HepG2 (cell line): ENCODE data around the gene LMCD1. TPM values are rescaled to one million over a fixed set of nuclear protein-coding genes. Genes with fewer than 3 reads are reported as not detected.

Experiments
- AKAP8 ChIP-seq: sonication (generic); formaldehyde crosslinking; IDR thresholded peaks from 2 replicates; pipeline ENCODE4 v1.5.1; 2020; ENCODE audit warnings: mild to moderate bottlenecking, missing genetic modification reagents
- MAZ ChIP-seq, 2 experiments: sonication (generic) in 1 of 2; formaldehyde crosslinking in 1 of 2; IDR thresholded peaks; 2 replicates each; pipeline versions ENCODE4 v1.5.0 to v1.6.1; 2012 to 2020; ENCODE audit warnings: low read depth in 2 of 2, mild to moderate bottlenecking in 2 of 2, borderline replicate concordance in 1 of 2, improper control_type of control experiment in 1 of 2, low read length in 1 of 2, missing genetic modification reagents in 1 of 2, moderate library complexity in 1 of 2
- MED1 ChIP-seq: sonication (generic); formaldehyde crosslinking; IDR thresholded peaks from 2 replicates; pipeline ENCODE4 v1.4.0; 2020; ENCODE audit warnings: missing genetic modification reagents
- MYNN ChIP-seq: sonication (generic); formaldehyde crosslinking; IDR thresholded peaks from 2 replicates; pipeline ENCODE4 v1.4.0; 2020; ENCODE audit warnings: mild to moderate bottlenecking, low read depth, missing genetic modification reagents
- NCOA5 ChIP-seq: sonication (generic); formaldehyde crosslinking; IDR thresholded peaks from 2 replicates; pipeline ENCODE4 v1.4.0; 2020; ENCODE audit warnings: missing genetic modification reagents
- PHF21A ChIP-seq: sonication (generic); formaldehyde crosslinking; IDR thresholded peaks from 2 replicates; pipeline ENCODE4 v1.5.0; 2020; ENCODE audit warnings: mild to moderate bottlenecking, missing genetic modification reagents
- POLR2A ChIP-seq, 2 experiments: IDR thresholded peaks; 2 replicates each; pipeline ENCODE4 v1.6.1; 2011; ENCODE audit warnings: low read depth in 2 of 2, low read length in 2 of 2, mild to moderate bottlenecking in 1 of 2, moderate library complexity in 1 of 2; ENCODE audit not compliant: insufficient read depth in 1 of 2
- RAD21 ChIP-seq: fragments of 450-650 bp; formaldehyde crosslinking; IDR thresholded peaks from 2 replicates; pipeline ENCODE4 v1.5.0; 2020; ENCODE audit warnings: mild to moderate bottlenecking
- RAD51 ChIP-seq: fragments of 450-650 bp; IDR thresholded peaks from 2 replicates; pipeline ENCODE4 v1.6.1; 2016; ENCODE audit warnings: borderline replicate concordance
- RBAK ChIP-seq: sonication (generic); formaldehyde crosslinking; IDR thresholded peaks from 2 replicates; pipeline ENCODE4 v1.5.1; 2020; ENCODE audit warnings: mild to moderate bottlenecking, missing genetic modification reagents
- RELA ChIP-seq: sonication (generic); formaldehyde crosslinking; IDR thresholded peaks from 2 replicates; pipeline ENCODE4 v1.4.0; 2020; ENCODE audit warnings: missing genetic modification reagents
- TCF7 ChIP-seq: sonication (generic); IDR thresholded peaks from 2 replicates; pipeline ENCODE4 v1.6.1; 2016; ENCODE audit warnings: antibody characterized with exemption, low read depth
- TGIF2 ChIP-seq: IDR thresholded peaks from 2 replicates; pipeline ENCODE4 v1.6.1; 2016; ENCODE audit warnings: control low read depth, missing compliant biosample characterization
- ZKSCAN8 ChIP-seq: IDR thresholded peaks from 2 replicates; pipeline ENCODE4 v1.6.1; 2016; ENCODE audit warnings: borderline replicate concordance, missing genetic modification reagents, missing compliant biosample characterization
- ZMAT3 ChIP-seq: sonication (generic); formaldehyde crosslinking; conservative IDR thresholded peaks from 2 replicates; pipeline ENCODE4 v1.7.0; 2021; ENCODE audit warnings: missing genetic modification reagents
- ZNF292 ChIP-seq: sonication (generic); formaldehyde crosslinking; IDR thresholded peaks from 2 replicates; pipeline ENCODE4 v1.8.1; 2022; ENCODE audit warnings: mild to moderate bottlenecking, low read depth, missing genetic modification reagents, borderline replicate concordance
- ZNF30 ChIP-seq: sonication (generic); formaldehyde crosslinking; IDR thresholded peaks from 2 replicates; pipeline ENCODE4 v1.5.0; 2020; ENCODE audit warnings: mild to moderate bottlenecking, missing genetic modification reagents
- ZNF451 ChIP-seq: sonication (generic); formaldehyde crosslinking; IDR thresholded peaks from 2 replicates; pipeline ENCODE4 v1.5.0; 2020; ENCODE audit warnings: mild to moderate bottlenecking, missing genetic modification reagents
- ZNF567 ChIP-seq: sonication (generic); formaldehyde crosslinking; IDR thresholded peaks from 2 replicates; pipeline ENCODE4 v1.8.1; 2023; ENCODE audit warnings: mild to moderate bottlenecking, missing genetic modification reagents, borderline replicate concordance
- ZNF672 ChIP-seq: sonication (generic); formaldehyde crosslinking; IDR thresholded peaks from 2 replicates; pipeline ENCODE4 v1.8.1; 2022; ENCODE audit warnings: missing genetic modification reagents
- ZNF782 ChIP-seq: sonication (generic); formaldehyde crosslinking; IDR thresholded peaks from 2 replicates; pipeline ENCODE4 v1.4.0; 2020; ENCODE audit warnings: missing genetic modification reagents, mild to moderate bottlenecking, borderline replicate concordance
- polyA plus RNA-seq, 8 experiments: library from polyadenylated mRNA; depleted of rRNA in 3 of 8; stranded (reverse) in 7 of 8; unstranded in 1 of 8; fragments of >200 nt; fragmentation: Illumina TruSeq in 4 of 8; extraction: Trizol in 4 of 8; gene quantifications; 2 replicates each; pipeline versions ENCODE4 v1.2.1 to v1.2.3, GENCODE V29; 2011 to 2016; ENCODE audit warnings: low read depth in 4 of 8, missing spikeins in 1 of 8, mixed read lengths in 1 of 8; ENCODE audit not compliant: insufficient read depth in 1 of 8
- total RNA-seq, 5 experiments: library from RNA; depleted of rRNA; stranded (reverse); fragments of >200 nt; fragmentation: Illumina TruSeq; extraction: Trizol; gene quantifications; 2 replicates each; pipeline ENCODE4 v1.2.3, GENCODE V29; 2016; ENCODE audit warnings: low read depth in 1 of 5
- TF ChIP-seq, protein P1 (sequence below): sonication (generic); formaldehyde crosslinking; IDR thresholded peaks from 2 replicates; pipeline ENCODE4 v1.5.1; 2020; ENCODE audit warnings: missing genetic modification reagents, mild to moderate bottlenecking, borderline replicate concordance
- TF ChIP-seq, protein P2 (sequence below): sonication (generic); formaldehyde crosslinking; IDR thresholded peaks from 2 replicates; pipeline ENCODE4 v1.5.0; 2020; ENCODE audit warnings: mild to moderate bottlenecking, missing genetic modification reagents, moderate library complexity
- TF ChIP-seq, protein P3 (sequence below): IDR thresholded peaks from 2 replicates; pipeline ENCODE4 v1.6.1; 2016; ENCODE audit warnings: low read depth, borderline replicate concordance
- TF ChIP-seq, protein P4 (sequence below): sonication (generic); formaldehyde crosslinking; IDR thresholded peaks from 2 replicates; pipeline ENCODE4 v1.4.0; 2020; ENCODE audit warnings: missing genetic modification reagents

LMCD1 gene
- total and polyA plus RNA-seq, 2 of the 13 experiments (the other 11 are each of a cell fraction or from before 2014, with no cell fraction given), result 6.2 to 7.1 TPM

DNA sequence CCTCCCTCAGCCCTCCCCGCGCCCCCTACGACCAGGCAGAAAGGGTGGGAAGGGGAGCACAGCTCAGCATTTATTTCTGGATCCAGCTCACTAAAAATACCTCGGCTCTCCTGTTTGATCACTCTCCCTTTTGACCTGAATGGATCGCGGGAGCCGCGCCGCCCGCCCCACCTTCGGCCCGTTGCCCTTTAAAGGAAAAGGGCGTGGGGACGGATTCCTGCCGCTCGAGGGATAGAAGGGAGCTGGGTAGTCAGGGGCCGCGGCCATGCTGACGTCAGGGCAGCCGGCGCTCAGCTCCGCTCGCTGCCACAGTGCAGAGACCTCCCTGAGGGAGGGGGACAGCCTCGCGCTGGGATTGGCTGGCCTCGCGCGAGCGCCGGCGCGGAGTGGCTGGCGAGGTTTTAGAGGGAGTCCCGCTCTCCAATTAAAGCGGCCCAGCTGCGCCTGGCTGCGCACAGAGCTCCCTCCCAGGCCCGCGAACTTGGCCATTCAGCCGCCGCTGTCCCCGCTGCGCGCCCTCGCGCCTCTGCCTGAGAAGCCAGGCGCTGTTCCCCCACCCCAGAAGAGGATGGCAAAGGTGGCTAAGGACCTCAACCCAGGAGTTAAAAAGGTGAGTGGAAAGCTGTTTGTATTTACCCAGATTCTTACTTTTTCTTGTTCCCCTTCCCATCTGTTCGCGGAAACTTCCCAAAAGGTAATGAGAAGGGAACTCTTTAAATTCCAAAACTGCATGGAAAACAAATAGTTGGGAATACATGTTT, at the start of gene LMCD1 (continued):
- TF ChIP-seq ZNF30 (CRISPR knock-in tag) (peak; percentile 98), ZNF672 (CRISPR knock-in tag) (no peak), ZMAT3 (CRISPR knock-in tag) (peak; percentile 98), MAZ (IDR thresholded peaks at IDR 0.05; ENCODE audit: borderline replicate concordance, low read depth, low read length) (peak; percentile 72), MAZ (CRISPR knock-in tag; IDR thresholded peaks at IDR 0.05; ENCODE audit: low read depth) (peak; percentile 68; the same call in 1 of the 2 replicates), MED1 (CRISPR knock-in tag) (peak; percentile 64), RAD51 (no peak), ZNF292 (CRISPR knock-in tag) (peak; percentile 80), ZNF782 (peak; percentile 67; the same call in 1 of the 2 replicates), ZNF451 (CRISPR knock-in tag) (peak; percentile 94), MYNN (CRISPR knock-in tag) (no peak), RBAK (CRISPR knock-in tag) (no peak), ZNF567 (CRISPR knock-in tag) (peak; percentile 56; the same call in 1 of the 2 replicates), ZKSCAN8 (CRISPR knock-in tag) (no peak), PHF21A (CRISPR knock-in tag) (peak; percentile 90), POLR2A (IDR thresholded peaks at IDR 0.05; ENCODE audit: insufficient read depth in 1 of 2, low read depth in 2 of 2, low read length in 2 of 2) (peak; percentile 38 to 45; a peak in 3 of 4 replicates), TGIF2 (CRISPR knock-in tag) (no peak), RELA (CRISPR knock-in tag) (no peak), AKAP8 (CRISPR knock-in tag) (no peak), NCOA5 (no peak), TCF7 (no peak), RAD21 (CRISPR knock-in tag) (peak; percentile 43)
- TF ChIP-seq, protein P1, sequence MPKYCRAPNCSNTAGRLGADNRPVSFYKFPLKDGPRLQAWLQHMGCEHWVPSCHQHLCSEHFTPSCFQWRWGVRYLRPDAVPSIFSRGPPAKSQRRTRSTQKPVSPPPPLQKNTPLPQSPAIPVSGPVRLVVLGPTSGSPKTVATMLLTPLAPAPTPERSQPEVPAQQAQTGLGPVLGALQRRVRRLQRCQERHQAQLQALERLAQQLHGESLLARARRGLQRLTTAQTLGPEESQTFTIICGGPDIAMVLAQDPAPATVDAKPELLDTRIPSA, result peak; percentile 64; the same call in 1 of the 2 replicates
- TF ChIP-seq, protein P2, sequence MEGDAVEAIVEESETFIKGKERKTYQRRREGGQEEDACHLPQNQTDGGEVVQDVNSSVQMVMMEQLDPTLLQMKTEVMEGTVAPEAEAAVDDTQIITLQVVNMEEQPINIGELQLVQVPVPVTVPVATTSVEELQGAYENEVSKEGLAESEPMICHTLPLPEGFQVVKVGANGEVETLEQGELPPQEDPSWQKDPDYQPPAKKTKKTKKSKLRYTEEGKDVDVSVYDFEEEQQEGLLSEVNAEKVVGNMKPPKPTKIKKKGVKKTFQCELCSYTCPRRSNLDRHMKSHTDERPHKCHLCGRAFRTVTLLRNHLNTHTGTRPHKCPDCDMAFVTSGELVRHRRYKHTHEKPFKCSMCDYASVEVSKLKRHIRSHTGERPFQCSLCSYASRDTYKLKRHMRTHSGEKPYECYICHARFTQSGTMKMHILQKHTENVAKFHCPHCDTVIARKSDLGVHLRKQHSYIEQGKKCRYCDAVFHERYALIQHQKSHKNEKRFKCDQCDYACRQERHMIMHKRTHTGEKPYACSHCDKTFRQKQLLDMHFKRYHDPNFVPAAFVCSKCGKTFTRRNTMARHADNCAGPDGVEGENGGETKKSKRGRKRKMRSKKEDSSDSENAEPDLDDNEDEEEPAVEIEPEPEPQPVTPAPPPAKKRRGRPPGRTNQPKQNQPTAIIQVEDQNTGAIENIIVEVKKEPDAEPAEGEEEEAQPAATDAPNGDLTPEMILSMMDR, result peak; percentile 26
- TF ChIP-seq, protein P3, sequence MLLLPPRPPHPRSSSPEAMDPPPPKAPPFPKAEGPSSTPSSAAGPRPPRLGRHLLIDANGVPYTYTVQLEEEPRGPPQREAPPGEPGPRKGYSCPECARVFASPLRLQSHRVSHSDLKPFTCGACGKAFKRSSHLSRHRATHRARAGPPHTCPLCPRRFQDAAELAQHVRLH (CRISPR knock-in tag), result peak; percentile 91; the same call in 1 of the 2 replicates
- TF ChIP-seq, protein P4, sequence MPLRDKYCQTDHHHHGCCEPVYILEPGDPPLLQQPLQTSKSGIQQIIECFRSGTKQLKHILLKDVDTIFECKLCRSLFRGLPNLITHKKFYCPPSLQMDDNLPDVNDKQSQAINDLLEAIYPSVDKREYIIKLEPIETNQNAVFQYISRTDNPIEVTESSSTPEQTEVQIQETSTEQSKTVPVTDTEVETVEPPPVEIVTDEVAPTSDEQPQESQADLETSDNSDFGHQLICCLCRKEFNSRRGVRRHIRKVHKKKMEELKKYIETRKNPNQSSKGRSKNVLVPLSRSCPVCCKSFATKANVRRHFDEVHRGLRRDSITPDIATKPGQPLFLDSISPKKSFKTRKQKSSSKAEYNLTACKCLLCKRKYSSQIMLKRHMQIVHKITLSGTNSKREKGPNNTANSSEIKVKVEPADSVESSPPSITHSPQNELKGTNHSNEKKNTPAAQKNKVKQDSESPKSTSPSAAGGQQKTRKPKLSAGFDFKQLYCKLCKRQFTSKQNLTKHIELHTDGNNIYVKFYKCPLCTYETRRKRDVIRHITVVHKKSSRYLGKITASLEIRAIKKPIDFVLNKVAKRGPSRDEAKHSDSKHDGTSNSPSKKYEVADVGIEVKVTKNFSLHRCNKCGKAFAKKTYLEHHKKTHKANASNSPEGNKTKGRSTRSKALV (CRISPR knock-in tag), result peak; percentile 93
